GM12873 (cell line): ENCODE data around the gene CYP2A6.
A peak's percentile ranks its signal among the peaks of the same experiment; 100 is the strongest.

ENCODE experiments used
- CTCF ChIP-seq: IDR thresholded peaks from 2 replicates; pipeline ENCODE4 v1.5.1; 2012; ENCODE audit warnings: low read depth, mild to moderate bottlenecking, moderate library complexity, low read length, control low read depth; ENCODE audit not compliant: insufficient read depth; ENCODE audit errors: missing control alignments

CYP2A6 gene

DNA sequence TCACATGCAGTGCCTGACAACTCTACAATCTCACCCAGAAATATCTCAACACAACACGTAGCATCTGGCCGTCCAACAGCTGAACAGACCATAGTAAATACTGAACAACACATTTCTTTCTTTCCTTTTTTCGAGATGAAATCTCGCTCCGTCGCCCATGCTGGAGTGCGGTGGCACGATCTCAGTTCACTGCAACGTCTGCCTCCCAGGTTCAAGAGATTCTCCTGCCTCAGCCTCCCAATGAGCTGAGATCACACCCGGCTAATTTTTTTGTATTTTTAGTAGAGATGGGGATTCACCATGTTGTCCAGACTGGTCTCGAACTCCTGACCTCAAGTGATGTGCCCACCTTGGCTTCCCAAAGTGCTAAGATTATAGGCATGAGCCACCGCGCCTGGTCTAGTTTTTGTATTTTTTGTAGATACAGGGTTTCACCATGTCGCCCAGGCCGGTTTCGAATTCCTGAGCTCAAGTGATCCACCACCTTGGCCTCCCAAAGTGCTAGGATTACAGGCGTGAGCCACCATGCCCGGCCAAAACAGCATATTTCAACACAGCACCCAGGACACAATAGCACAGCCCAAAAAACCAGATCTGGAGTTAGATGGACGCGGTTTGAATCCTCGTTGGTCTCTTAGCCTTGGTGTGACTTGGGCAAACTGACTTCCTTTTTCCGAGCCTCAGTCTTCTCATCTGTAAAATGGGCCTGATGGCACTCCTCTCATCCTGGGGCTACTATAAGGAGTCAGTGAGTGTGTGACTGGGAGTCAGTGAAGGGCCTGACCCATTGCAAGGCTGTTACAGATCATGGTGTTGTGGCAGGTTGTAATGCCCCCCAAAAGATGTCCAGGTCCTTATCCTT, 22.6 kb downstream of the CYP2A6 start:
- no peak for TF ChIP-seq CTCF

- no peak for TF ChIP-seq CTCF
These were observed 28.1 kb downstream of the CYP2A6 start for GRCh38 chr19:40822161-40822560.

DNA sequence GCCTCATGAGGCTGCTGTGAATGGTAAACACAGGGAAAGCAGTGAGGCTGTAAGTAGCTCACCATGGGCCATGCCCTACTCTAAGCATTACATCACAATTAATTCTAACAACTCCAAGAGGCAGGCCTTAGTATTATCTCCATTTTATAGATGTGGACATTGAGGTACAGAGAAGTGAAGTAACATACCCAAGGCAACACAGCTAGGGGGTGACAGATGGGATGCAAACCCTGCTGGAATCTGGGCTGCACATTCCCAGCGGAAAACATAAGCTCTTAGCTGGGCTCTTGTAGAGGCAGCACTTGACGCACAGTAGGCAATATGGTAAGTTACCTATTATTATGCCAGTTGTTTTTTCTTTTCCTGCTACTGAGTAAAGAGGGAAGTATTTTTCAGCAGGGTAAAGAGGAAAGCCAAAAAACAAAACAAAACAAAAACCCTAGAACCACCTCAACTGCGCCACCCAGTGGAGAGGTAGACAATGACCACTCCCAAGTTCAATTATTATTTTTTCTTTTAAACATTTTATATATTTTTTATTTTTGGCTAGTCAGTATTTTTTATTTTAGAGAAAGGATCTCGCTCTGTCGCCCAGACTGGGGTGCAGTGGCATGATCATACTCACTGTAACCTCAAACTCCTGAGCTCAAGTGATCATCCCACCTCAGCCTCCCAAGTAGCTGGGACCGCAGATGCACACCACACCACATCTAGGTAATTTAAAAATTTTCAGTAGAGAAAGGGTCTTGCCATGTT, 30.6 kb downstream of the CYP2A6 start:
- TF ChIP-seq CTCF, result peak; percentile 62

GRCh38 chr19:40818480-40819399, 31.5 kb downstream of the CYP2A6 start:
- TF ChIP-seq CTCF, result peak; percentile 54

DNA sequence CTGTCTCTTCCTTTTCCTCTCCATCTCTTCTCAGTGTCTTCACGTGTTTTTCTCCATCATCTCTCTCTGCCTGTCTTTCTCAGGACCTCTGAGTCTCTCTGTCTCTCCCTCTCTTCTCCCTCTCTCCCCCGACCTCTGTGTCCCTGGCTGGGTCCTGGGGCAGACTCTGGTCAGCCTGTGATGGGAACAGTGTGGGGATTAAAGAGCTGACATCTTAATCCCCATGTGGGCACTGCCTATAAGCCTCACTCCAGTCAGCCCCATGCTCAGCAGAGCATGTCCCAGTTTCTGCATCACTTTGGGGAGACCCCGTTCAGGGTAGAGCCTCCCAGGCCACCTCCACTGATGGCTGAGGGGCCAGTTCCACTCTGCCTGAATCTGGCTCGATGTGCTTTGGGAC, 35.0 kb downstream of the CYP2A6 start:
- no peak for TF ChIP-seq CTCF

GRCh38 chr19:40813182-40813581, 37.1 kb downstream of the CYP2A6 start:
- TF ChIP-seq CTCF, result no peak
